ENCODE data around the gene COBL. TPM values are rescaled to one million over a fixed set of nuclear protein-coding genes. Genes with fewer than 3 reads are reported as not detected.

The COBL gene
- total RNA-seq, 1 donor, result not detected

- no peak for TF ChIP-seq CTCF (IDR thresholded peaks at IDR 0.05; ENCODE audit: insufficient read depth, low read length)
- H3K4me3 ChIP-seq (ENCODE audit: low read depth, low read length), result no peak overlapping the region
- DNase-seq (ENCODE audit: low read depth), result no peak
Observed at GRCh38 chr7:51226916-51227535, 89.6 kb downstream of the COBL start.

GRCh38 chr7:51226063-51226755 is 90.4 kb downstream of the COBL start:
- no peak for DNase-seq (ENCODE audit: low read depth)
- H3K4me3 ChIP-seq (ENCODE audit: low read depth, low read length), result no peak overlapping the region
- no peak for TF ChIP-seq CTCF (IDR thresholded peaks at IDR 0.05; ENCODE audit: insufficient read depth, low read length)

DNA sequence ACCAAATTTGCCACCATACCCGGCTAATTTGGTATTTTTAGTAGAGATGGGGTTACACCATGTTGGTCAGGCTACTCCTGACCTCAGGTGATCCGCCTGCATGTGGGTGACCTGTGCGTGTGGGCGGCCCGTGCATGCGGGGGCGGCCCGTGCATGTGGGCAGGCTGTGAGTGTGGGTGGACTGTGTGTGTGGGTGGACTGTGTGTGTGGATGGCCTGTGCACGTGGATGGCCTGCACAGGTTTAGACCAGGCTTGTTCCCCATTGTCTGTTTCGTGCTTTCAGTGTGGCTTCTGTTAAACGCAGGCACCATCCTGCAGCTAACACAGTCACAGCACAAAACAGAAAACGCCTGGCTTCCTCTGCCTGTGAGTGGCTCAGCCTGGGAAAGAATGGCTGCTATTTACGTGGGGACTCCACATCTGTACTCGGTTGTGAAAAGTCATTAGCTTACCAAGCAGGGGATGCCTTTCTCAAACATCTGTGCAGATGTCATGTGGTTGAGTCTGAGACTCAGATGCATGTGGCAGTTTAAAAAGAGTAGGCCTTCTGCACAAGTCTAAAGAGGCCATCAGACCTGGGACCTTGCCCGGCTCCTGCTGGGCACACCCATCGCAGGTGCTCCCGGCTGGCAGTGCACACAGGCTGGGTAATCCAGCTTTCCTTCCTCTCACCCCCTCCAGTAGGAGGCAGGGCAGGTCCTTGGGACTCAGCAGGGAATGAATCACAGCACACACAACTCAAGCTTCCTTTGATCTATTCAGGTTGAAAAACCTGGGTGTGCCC is 91.6 kb downstream of the COBL start:
- no peak for DNase-seq (ENCODE audit: low read depth)
- no peak overlapping the region for H3K4me3 ChIP-seq (ENCODE audit: low read depth, low read length)
- no peak for TF ChIP-seq CTCF (IDR thresholded peaks at IDR 0.05; ENCODE audit: insufficient read depth, low read length)

DNA sequence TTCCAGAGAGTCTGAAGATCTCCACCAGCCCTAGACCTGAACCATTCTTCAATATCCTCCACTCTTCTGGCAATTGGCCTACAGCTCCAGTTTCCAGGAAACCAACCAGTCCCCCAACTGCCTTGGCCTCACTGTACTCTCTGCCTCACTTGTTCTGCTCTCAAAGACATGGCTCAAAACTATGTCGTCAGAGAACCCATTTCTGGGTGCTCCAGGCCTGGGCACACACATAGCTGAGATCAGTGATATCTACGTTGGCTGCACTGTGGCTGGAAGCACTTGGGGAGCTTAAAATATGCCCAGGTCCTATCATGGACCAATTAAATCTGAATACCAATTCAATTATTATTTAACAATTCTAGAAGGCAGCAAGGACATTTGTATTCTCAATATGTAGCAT is 93.1 kb downstream of the COBL start:
- H3K4me3 ChIP-seq (ENCODE audit: low read depth, low read length), result no peak overlapping the region
- no peak for DNase-seq (ENCODE audit: low read depth)
- no peak for TF ChIP-seq CTCF (IDR thresholded peaks at IDR 0.05; ENCODE audit: insufficient read depth, low read length)

GRCh38 chr7:51222916-51223315 is 93.7 kb downstream of the COBL start:
- no peak overlapping the region for H3K4me3 ChIP-seq (ENCODE audit: low read depth, low read length)
- DNase-seq (ENCODE audit: low read depth), result no peak
- no peak for TF ChIP-seq CTCF (IDR thresholded peaks at IDR 0.05; ENCODE audit: insufficient read depth, low read length)

GRCh38 chr7:51220226-51220625 is 96.4 kb downstream of the COBL start:
- no peak overlapping the region for H3K4me3 ChIP-seq (ENCODE audit: low read depth, low read length)
- DNase-seq (ENCODE audit: low read depth), result no peak
- no peak for TF ChIP-seq CTCF (IDR thresholded peaks at IDR 0.05; ENCODE audit: insufficient read depth, low read length)
